Activated naive CD4-positive, alpha-beta T cell (primary cell): Measurements from ENCODE around the gene DDI2.

Experiments used
- DNase-seq, 4 experiments: peaks; one replicate each; lab custom pipeline; 2025; lab: John Stamatoyannopoulos, UW

DDI2 gene

DNA sequence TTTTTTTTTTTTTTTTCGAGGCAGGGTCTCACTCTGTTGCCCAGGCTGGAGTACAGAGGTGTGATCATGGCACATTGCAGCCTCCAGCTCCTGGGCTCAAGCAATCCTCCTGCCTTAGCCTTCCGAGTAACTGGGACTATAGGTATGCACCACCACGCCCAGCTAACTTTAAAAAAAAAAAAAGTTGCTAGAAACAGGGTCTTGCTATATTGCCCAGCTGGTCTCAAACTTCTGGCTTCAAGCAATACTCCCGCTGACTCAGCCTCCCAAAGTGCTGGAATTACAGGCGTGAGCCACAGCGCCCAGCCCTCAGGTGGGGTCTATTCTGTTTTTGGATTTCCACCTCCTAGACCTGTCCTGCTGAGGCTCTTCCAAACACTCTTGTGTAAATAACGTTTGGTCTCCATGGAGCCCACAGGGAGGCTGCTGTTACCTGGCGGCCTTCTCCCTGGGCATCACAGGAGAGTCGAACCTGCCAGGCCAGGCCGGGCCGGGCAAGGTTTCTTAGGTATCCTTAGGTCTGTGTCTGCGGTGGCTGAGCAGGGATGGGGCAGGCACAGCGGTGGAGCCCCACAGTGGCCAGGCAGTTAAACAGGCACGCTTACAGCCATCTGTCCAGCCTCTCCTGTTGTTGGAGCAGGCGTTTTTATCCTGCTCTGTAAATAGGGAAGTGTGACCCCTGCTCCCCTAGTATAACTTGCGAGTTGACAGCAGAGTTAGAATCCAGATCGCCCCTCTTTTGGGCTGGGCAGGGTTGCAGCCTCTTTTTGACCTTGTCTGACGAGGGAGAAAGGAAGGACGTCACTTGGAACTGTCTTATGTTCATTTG lies 85.7 kb downstream of the DDI2 start:
- DNase-seq = no peak

DNA sequence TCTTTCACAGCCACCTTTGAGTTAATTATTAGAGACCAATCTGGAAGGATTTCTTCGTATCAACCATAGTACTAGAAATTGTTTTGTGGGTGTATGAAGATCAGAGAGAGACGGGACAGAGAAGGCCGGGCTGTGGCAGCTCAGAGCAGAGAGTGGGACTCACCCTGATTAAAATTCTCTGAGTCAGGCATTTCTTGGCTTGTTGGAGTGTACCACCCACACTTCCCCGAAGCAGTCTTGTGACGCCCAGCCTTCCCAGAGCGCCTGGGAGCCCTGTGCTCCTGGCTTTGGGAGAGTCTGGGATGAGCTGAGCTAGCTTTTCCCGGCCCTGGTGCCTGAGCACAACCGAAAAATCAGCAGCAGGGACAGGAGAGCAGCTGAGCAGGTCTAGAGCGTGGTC lies 86.3 kb downstream of the DDI2 start:
- DNase-seq = no peak

DNA sequence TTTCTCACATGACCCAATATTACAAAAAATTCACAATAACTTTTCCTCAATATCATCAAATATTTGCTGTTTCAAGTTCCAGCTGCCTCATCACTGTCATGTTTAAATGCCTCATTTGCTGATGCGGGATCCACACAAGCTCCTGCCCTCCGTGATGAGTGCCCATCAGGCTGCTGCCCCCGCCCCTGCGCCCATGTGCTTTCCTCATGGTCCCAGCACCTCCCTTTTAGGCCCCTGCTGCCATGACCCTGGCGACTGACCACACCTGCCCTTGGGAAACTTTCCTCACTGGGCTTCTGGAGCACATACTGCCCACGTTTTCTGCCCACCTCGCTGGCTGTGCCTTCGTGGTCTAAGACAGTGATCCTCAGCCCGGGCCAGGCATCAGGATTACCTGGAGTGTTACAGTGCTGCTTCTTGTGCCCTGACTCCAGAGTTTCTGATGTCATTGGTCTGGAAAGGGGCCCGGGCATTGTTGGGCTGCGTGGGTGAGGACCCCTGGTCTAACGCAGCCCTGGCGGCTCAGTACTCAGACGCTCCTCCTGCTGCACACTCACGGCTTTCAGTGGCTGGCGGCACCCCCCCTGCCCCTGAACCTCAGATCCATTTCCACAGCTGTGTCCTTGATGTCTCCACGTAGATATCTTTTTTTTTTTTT lies 87.4 kb downstream of the DDI2 start:
- DNase-seq = no peak

DNA sequence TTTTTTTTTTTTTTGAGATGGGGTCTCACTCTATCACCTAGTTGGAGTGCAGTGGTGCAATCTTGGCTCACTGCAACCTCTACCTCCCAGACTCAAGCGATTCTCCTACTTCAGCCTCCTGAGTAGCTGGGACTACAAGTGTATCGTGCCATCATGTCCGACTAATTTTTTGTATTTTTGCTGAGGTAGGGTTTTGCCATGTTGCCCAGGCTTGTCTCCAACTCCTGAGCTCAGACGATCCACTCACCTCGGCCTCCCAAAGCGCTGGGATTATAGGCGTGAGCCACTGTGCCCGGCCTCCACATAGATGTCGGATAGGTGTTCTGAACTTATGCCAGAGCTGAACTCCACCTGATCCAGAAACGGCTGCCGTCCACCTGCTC lies 87.9 kb downstream of the DDI2 start:
- no peak for DNase-seq

DNA sequence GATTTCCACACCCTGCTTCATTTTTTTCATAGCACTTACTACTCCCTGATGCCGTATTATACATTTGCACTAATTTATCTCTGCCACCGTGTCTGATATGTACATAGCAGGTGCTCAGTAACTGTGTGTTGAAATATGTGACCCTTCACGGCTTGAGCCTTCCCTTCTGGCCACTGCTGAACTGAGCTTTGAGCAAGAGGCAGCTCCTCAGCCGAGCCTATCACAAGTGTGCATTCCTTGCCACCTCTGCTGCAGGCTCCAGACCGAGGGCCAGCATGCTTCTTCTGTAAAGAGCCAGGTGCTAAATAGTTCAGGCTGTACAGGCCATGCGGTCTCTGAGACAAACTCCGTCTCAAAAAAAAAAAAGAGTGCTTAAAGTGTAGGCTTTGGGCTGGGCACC lies 89.5 kb downstream of the DDI2 start:
- no peak for DNase-seq

DNA sequence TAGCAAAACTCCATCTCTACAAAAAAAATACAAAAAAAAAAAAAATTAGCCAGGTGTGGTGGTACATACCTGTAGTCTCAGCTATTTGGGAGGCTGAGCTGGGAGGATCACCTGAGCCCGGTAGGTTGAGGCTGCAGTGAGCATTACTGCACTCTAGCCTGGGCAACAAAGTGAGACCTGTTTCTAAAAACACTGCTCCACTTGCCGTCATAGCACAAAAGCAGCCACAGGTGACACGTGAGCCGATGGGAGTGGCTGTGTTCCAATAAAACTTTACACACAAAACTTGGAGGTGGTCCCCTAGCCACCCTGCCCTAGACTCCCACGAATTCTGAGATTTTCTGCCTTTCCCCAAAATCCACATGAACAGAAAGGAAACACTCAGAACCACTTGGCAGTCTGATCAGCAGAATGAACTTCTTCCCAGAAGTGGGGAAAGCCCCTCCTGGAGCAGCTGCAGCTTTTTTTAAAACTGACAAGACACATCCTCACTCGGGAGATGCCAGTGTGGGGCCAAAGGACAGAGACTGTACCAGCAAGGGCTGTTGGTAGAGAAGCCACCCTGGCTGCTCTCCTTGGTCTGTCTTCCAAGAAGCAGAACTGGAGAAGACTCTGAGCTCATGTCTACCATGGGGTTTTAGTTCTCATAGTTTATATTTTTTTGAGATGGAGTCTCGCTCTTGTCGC lies 90.1 kb downstream of the DDI2 start:
- DNase-seq = no peak

DNA sequence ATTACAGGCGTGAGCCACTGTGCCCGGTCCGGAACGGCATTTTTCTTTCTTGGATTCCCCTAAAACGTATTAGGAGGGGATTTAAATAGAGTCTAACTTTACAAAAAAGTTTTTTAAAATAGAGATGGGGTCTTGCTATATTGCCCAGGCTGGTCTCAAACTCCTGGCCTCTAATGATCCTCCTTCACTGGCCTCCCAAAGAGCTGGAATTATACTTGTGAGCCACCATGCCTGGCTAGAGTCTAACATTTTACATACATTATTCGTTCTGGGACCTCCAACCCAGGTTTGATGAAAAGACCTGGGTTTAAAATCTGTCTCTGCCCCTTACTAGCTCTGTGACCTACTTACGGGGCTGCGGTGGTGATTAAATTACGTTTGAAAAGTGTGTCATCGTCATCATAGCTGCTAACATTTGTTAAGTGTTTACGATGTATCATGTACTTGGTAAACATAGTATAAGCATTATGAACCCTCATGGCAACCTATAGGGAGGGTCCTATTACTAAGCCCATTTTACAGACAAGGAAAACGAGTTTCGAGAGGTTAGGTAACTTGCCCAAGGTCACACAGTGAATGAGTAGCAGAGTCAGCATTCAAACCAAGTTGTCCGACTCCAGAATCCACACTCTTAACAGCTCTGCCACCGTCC lies 91.4 kb downstream of the DDI2 start:
- DNase-seq = no peak

DNA sequence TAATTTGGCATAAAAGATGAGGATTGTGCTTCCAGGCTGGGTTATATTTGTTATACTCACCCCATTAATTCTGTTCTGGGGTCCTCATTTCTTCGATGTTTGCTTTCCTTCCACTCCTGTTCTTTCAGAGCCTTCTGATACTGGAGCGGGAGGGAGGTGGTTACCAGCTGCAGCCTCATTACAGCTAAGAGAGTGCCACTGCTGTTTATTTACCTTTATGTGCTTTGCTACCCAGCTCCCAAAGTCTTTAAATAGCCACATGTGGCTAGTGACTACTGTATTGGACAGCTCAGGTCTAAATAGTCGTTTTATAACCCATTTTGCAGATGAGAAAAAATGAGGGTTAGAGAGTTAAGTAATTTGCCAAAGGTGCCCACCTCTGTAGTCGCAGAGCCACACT lies 92.0 kb downstream of the DDI2 start:
- no peak for DNase-seq

DNA sequence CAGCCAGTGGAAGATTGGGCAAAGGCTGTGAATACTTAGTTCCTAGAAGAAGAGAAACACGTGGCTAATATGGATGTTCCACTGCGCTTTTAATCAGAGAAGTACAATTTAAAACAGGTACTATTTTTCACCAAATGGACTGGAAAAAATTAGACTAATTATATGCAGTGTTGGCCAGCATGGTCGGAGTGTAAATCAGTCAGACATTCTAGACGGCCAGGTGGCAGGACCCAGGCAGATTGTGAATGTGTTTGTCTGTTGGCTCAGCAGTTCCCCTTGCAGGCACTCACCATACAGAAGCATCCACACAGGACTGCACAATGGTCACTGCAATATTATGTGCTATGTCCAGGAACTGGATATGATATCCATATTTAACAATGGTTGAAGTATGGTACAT lies 94.9 kb downstream of the DDI2 start:
- DNase-seq = no peak

DNA sequence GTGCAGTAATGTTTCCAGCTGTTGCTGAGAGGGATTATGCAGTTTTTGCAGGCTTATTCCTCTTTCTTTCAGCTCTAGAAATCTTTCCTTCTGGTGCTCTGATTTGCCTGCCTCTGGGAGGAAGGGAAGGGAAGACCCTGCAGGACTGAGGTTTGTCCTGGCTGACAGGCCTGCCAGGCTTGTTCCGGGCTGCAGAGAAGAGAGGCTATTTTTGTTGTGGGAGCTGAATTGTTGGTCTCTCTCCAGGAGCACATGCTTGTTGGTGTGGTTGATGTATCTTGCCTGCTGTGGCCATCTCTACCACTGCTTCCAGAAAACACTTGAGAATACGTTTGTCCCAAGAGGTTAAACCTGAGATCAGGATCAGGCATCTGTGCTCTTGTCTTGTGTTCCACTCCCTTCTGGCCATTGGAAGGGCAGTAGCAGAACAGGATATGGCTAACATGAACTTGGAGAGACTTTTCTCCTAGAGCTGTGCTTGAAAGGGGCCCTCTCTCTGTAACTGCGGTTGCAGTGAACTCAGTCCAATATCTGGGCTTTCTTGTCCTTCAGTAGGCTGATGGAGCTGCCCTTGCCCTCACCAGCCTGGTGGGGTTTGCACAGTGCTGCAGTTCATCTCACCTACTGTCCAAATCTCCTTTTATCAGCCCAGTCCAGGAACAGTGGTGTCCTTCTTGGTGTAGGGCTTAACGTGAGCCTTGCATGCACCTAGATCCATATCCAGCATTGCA lies 97.3 kb downstream of the DDI2 start:
- no peak for DNase-seq

DNA sequence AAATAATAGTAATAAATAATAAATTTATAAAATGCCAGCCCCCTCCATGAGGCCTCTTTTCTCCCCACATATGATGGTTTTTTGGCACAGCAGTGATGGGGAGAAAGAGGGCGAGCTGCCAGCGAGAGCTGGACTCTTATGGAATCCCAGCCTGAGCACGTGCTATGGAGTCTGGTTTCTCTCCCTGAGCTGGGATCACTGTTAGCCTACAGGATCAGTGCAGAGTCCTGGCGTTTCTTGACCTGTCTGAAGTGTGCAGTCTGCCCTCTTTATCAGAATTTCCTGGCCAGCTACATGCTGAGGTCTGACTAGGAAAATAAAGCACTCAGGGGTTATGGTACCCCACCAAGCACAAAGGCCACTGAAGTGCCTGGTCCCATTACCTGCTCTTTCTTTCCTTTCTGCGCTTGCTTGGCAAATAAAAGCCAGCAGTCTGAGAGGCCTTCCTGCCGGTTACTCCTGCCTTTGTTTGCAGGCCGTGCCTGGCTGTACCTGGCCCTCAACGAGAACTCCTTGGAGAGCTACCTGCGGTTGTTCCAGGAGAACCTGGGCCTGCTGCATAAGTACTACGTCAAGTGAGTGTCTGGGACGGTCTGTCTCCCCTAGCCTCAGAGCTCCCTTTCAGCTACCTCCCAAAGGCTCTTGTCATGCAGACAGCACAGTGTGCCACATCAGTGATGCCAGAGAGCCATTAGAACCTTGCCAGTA lies 100.3 kb downstream of the DDI2 start:
- DNase-seq = no peak

DNA sequence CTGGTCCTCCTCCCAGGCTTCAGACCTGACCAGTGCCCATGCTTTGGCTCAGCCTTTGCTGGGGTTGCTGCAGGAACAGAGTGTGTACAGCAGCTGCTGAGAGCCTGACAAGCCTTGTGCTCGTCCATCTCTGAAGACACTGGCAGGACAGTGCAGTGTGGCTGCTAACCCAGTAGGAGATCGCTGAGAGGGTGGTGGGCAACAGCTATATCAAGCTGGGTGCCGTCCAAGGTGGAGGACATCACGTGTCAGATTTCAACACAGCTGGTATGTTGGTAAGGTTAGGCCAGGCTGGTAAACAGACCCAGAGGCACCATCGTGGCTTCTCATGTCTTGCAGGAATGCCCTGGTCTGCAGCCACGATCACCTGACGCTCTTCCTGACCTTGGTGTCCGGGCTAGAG lies 100.9 kb downstream of the DDI2 start:
- no peak for DNase-seq
